Activated naive CD4-positive, alpha-beta T cell treated with anti-CD3 and anti-CD28 coated beads, Interleukin-2, amount 50 U/mL, for 24 hours (primary cell): ENCODE data around the gene HUS1.
A peak's percentile ranks its signal among the peaks of the same experiment; 100 is the strongest.
"Not testable (repeated sequence)": the region's sequence is repeated elsewhere in the genome, so short reads cannot be mapped to it uniquely, and the experiment has no call there.

Experiments used
- H3K27ac Mint-ChIP-seq: one replicate; pipeline ENCODE4 v1.8.0; 2021; ENCODE audit warnings: mild to moderate bottlenecking, mixed read lengths
- H3K27me3 Mint-ChIP-seq: one replicate; pipeline ENCODE4 v1.8.0; 2021; ENCODE audit warnings: mixed read lengths
- H3K36me3 Mint-ChIP-seq: one replicate; pipeline ENCODE4 v1.8.0; 2021; ENCODE audit warnings: mixed read lengths
- H3K4me1 Mint-ChIP-seq: one replicate; pipeline ENCODE4 v1.8.0; 2021; ENCODE audit warnings: mixed read lengths
- H3K4me3 Mint-ChIP-seq: one replicate; pipeline ENCODE4 v1.8.0; 2021; ENCODE audit warnings: mild to moderate bottlenecking, mixed read lengths
- H3K9me3 Mint-ChIP-seq: one replicate; pipeline ENCODE4 v1.8.0; 2021; ENCODE audit warnings: mixed read lengths

HUS1 gene

GRCh38 chr7:47956220-47956619 is 23.2 kb downstream of the HUS1 start:
- no peak overlapping the region for H3K27ac Mint-ChIP-seq
- no peaks in the 10 kb centered on the region for H3K27me3 Mint-ChIP-seq
- no peaks in the 10 kb centered on the region for H3K9me3 Mint-ChIP-seq
- H3K36me3 Mint-ChIP-seq = peaks cover 24% of the 10 kb centered on the region
- H3K4me1 Mint-ChIP-seq = peaks cover 9% of the 10 kb centered on the region
- no peak overlapping the region for H3K4me3 Mint-ChIP-seq

- Mint-ChIP-seq H3K27ac (peak overlapping the region; percentile 31), H3K4me1 (peaks cover 9% of the 10 kb centered on the region), H3K36me3 (peaks cover 17% of the 10 kb centered on the region), H3K27me3 (no peaks in the 10 kb centered on the region), H3K4me3 (no peak overlapping the region), H3K9me3 (no peaks in the 10 kb centered on the region)
These were observed 25.0 kb downstream of the HUS1 start for GRCh38 chr7:47954231-47954911.

- H3K36me3 Mint-ChIP-seq = peaks cover 17% of the 10 kb centered on the region
- H3K27me3 Mint-ChIP-seq = no peaks in the 10 kb centered on the region
- no peak overlapping the region for H3K27ac Mint-ChIP-seq
- no peaks in the 10 kb centered on the region for H3K9me3 Mint-ChIP-seq
- H3K4me1 Mint-ChIP-seq = peaks cover 9% of the 10 kb centered on the region
- H3K4me3 Mint-ChIP-seq = no peak overlapping the region
These were observed 25.6 kb downstream of the HUS1 start for GRCh38 chr7:47953822-47954221.

GRCh38 chr7:47952224-47952623 is 27.2 kb downstream of the HUS1 start:
- H3K4me3 Mint-ChIP-seq = no peak overlapping the region
- no peak overlapping the region for H3K27ac Mint-ChIP-seq
- no peaks in the 10 kb centered on the region for H3K27me3 Mint-ChIP-seq

GRCh38 chr7:47951374-47951773 is 28.0 kb downstream of the HUS1 start:
- Mint-ChIP-seq H3K9me3 (no peaks in the 10 kb centered on the region), H3K4me3 (no peak overlapping the region), H3K27me3 (no peaks in the 10 kb centered on the region), H3K27ac (no peak overlapping the region), H3K4me1 (no peaks in the 10 kb centered on the region), H3K36me3 (peaks cover 9% of the 10 kb centered on the region)

More at GRCh38 chr7:47952224-47952623, 27.2 kb downstream of the HUS1 start:
- peaks cover 3% of the 10 kb centered on the region for H3K4me1 Mint-ChIP-seq
- H3K36me3 Mint-ChIP-seq = peaks cover 11% of the 10 kb centered on the region
- no peaks in the 10 kb centered on the region for H3K9me3 Mint-ChIP-seq

- no peaks in the 10 kb centered on the region for H3K9me3 Mint-ChIP-seq
- H3K36me3 Mint-ChIP-seq = peaks cover 9% of the 10 kb centered on the region
- H3K27me3 Mint-ChIP-seq = no peaks in the 10 kb centered on the region
- no peak overlapping the region for H3K27ac Mint-ChIP-seq
- H3K4me3 Mint-ChIP-seq = no peak overlapping the region
- no peaks in the 10 kb centered on the region for H3K4me1 Mint-ChIP-seq
These were observed 28.7 kb downstream of the HUS1 start for GRCh38 chr7:47950714-47951113.

GRCh38 chr7:47949703-47950102 is 29.7 kb downstream of the HUS1 start:
- no peaks in the 10 kb centered on the region for H3K9me3 Mint-ChIP-seq
- H3K4me3 Mint-ChIP-seq = no peak overlapping the region
- H3K36me3 Mint-ChIP-seq = peaks cover 6% of the 10 kb centered on the region
- H3K4me1 Mint-ChIP-seq = no peaks in the 10 kb centered on the region
- no peaks in the 10 kb centered on the region for H3K27me3 Mint-ChIP-seq
- H3K27ac Mint-ChIP-seq = no peak overlapping the region

- Mint-ChIP-seq H3K27me3 (no peaks in the 10 kb centered on the region), H3K36me3 (no peaks in the 10 kb centered on the region), H3K4me3 (no peak within 1 kb of the TSS), H3K9me3 (no peaks in the 10 kb centered on the region), H3K4me1 (no peaks in the 10 kb centered on the region), H3K27ac (no peak within 1 kb of the TSS)
These were observed 31.1 kb downstream of the HUS1 start, which contains the start of gene PKD1L1 for GRCh38 chr7:47948141-47948790. TSS of gene PKD1L1 (minus strand) at chr7:47948466. CDS start at chr7:47948440, 26 bp downstream.

GRCh38 chr7:47947355-47947749 is 32.1 kb downstream of the HUS1 start:
- no peaks in the 10 kb centered on the region for H3K27me3 Mint-ChIP-seq
- H3K27ac Mint-ChIP-seq = no peak overlapping the region
- no peaks in the 10 kb centered on the region for H3K36me3 Mint-ChIP-seq
- H3K4me1 Mint-ChIP-seq = no peaks in the 10 kb centered on the region
- H3K9me3 Mint-ChIP-seq = no peaks in the 10 kb centered on the region
- no peak overlapping the region for H3K4me3 Mint-ChIP-seq

- H3K4me3 Mint-ChIP-seq = no peak overlapping the region
- no peak overlapping the region for H3K27ac Mint-ChIP-seq
These were observed 32.6 kb downstream of the HUS1 start for GRCh38 chr7:47946581-47947354.

GRCh38 chr7:47945261-47946015 is 34.0 kb downstream of the HUS1 start:
- H3K4me1 Mint-ChIP-seq = no peaks in the 10 kb centered on the region
- no peak overlapping the region for H3K4me3 Mint-ChIP-seq
- no peaks in the 10 kb centered on the region for H3K9me3 Mint-ChIP-seq
- H3K36me3 Mint-ChIP-seq = no peaks in the 10 kb centered on the region
- H3K27ac Mint-ChIP-seq = no peak overlapping the region
- no peaks in the 10 kb centered on the region for H3K27me3 Mint-ChIP-seq

More at GRCh38 chr7:47946581-47947354, 32.6 kb downstream of the HUS1 start:
- Mint-ChIP-seq H3K4me1 (no peaks in the 10 kb centered on the region), H3K27me3 (no peaks in the 10 kb centered on the region), H3K9me3 (no peaks in the 10 kb centered on the region), H3K36me3 (no peaks in the 10 kb centered on the region)

GRCh38 chr7:47944536-47945260 is 34.7 kb downstream of the HUS1 start:
- Mint-ChIP-seq H3K27me3 (no peaks in the 10 kb centered on the region), H3K4me1 (no peaks in the 10 kb centered on the region), H3K36me3 (no peaks in the 10 kb centered on the region), H3K4me3 (no peak overlapping the region), H3K9me3 (no peaks in the 10 kb centered on the region), H3K27ac (no peak overlapping the region)

GRCh38 chr7:47943676-47944474 is 35.5 kb downstream of the HUS1 start:
- Mint-ChIP-seq H3K4me3 (no peak overlapping the region), H3K4me1 (no peaks in the 10 kb centered on the region), H3K27ac (no peak overlapping the region), H3K9me3 (no peaks in the 10 kb centered on the region), H3K36me3 (no peaks in the 10 kb centered on the region), H3K27me3 (no peaks in the 10 kb centered on the region)

GRCh38 chr7:47942651-47943050 is 36.8 kb downstream of the HUS1 start:
- not testable (repeated sequence) for H3K27ac Mint-ChIP-seq, H3K27me3 Mint-ChIP-seq, H3K9me3 Mint-ChIP-seq

More at GRCh38 chr7:47942651-47943050, 36.8 kb downstream of the HUS1 start:
- H3K4me3 Mint-ChIP-seq, H3K4me1 Mint-ChIP-seq, H3K36me3 Mint-ChIP-seq: not testable (repeated sequence)
